GM21786 (cell line): ENCODE data around the gene TBC1D9.

Source experiments
- ATAC-seq: cut with Tn5 transposase; IDR thresholded peaks from one replicate; pipeline ENCODE4 v1.9.1; 2021; ENCODE audit not compliant: unreplicated experiment

Gene TBC1D9

DNA sequence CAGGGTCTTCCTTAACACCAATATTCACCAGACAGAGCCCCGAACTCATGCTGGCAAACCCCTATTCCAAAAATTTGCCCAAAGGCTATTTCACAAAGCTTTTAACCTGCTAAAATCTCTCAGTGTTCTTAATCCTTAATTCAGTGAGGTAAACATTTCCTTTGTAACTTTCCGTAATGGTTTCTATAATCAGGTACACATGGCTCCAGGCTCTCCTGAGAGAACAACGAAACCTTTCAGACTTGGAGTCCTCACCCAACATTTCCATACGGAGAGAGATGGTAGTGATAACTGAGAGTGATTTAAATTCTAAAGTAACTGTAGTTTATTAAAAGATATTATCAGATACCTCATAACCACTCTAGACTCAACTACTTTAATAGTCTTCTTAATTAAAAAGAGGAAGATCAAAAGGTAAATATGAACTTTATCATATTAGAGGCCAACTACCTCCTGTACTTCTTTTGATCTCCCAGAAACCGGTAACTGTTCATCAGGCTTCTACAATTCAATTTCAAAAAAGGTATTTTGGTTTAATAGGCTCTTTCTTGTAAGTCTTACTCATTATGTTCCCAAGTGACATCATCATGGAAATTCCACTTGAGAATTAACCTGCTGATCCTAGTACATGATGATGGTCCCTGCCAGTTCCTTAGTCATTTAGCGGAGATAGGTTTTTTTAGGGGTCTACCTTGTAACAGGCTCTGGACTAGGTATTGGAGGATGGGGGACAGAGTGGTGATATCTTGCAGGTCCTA, 96.1 kb downstream of the TBC1D9 start:
- ATAC-seq: no peak

- no peak for ATAC-seq
These were observed 101.7 kb downstream of the TBC1D9 start for GRCh38 chr4:140654495-140654814.

GRCh38 chr4:140653718-140654494, 102.3 kb downstream of the TBC1D9 start:
- ATAC-seq: no peak

GRCh38 chr4:140652601-140653000, 103.6 kb downstream of the TBC1D9 start:
- no peak for ATAC-seq

GRCh38 chr4:140648716-140649308, 107.4 kb downstream of the TBC1D9 start:
- no peak for ATAC-seq

- no peak for ATAC-seq
These were observed 110.4 kb downstream of the TBC1D9 start for GRCh38 chr4:140645614-140646412.

GRCh38 chr4:140645196-140645595, 111.0 kb downstream of the TBC1D9 start:
- ATAC-seq: no peak

DNA sequence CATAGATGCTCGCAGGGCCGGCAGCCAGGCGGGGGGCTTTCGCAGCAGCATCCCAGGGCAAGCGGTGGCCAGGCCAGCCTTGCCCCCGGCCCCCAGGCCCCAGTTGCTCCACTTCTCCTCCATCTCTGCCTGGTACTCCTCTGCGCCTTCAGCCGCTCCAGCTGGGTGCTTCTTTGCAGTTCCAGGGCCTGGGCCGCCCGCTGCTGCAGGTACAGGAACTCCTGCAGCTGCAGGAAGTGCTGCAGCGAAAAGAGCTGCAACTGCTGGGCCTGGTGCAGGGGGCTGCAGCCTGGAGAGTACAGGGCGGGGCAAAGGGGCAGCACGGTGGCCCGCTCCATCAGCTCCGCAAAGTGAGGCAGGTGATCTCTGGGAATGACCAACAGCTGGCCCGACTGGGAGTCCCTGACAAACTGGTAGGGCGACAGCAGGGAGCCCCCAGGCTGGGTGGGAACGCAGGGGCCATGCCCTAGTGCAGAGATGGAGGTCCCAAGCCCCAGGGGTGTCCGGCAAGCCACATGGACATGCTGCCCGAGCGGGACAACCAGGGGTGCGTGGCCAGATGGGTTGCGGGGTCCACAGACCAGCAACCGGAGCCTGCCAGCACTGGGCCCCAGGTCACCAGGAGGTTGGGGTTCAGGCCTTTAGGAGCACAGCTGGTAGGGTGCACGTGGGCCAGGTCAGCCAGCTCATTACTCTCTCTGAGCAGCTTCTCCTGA, 111.6 kb downstream of the TBC1D9 start:
- ATAC-seq: no peak

- ATAC-seq: no peak
These were observed 112.6 kb downstream of the TBC1D9 start for GRCh38 chr4:140643571-140644055.

- no peak for ATAC-seq
These were observed 113.3 kb downstream of the TBC1D9 start for GRCh38 chr4:140642674-140643437.

DNA sequence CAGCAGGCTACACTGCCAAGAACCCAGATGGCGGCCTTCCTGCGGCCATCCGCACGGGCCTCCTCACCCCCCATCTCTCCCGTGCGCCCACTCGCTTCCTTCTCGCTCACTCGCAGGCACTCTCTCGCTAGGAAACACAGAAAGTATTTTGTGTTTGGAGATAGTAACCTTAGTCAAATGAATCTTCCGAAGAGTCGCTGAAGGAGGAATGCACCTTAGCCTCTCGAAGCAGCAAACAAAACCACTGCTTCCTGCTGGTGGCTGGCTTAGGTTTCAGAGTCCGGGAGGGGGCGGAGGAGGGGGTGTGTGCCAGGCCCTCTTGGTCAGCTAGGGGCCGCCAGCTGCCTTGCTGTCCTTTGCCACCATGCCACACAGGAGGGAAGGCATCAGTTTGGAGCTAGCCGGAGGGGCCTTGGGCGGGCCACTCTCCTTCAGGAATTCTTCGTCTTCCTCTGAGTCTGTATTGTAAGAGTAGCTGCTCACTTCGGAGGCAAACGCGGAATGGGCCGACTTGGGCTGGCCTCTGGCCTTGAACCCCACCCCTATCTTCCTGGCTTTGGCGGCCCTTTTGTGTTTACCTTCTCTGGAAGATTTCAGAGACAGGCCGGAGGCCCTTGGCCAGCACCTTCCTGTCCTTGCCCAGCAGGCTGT, 114.3 kb downstream of the TBC1D9 start:
- ATAC-seq: no peak

DNA sequence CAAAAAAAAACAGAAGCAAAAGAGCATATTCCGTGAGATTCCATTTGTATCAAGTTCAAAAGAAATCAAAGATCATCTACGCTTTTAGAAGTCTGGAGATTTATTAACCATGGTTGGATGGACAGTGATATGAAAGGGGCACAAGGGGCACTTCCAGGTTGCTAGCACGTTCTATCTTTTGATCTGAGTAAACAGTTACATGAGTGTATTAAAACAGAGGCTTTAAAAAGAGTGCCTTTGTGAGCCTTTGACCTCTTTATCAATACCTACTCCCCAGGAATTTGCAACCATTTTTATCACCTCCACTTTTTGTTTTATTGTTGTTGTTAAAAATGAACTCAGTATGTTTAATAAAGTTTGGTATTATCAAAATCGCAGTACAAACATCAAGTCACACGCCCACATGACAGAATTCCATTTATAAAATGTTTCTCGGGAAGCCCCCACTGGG, 115.1 kb downstream of the TBC1D9 start:
- ATAC-seq: no peak

GRCh38 chr4:140640150-140640748, 115.9 kb downstream of the TBC1D9 start:
- ATAC-seq: no peak

DNA sequence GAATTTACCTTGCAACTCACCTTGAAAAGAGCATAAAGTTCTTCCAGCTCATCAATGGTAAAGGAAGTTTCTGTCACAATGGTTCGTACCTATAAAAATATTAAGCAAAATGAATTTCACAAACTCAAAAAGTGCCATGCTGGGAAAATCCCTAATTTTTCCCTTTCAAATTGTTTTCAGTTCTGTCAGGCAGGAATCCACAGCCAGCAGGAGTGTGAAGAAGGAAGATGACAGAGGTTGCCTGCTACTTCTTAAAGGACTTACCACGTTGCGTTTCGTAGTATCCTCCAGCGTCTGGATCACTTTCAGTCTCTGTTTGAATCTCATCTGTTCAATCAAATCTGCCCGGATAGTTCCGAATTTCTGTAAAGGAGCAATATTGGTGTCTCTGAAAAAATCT, 117.1 kb downstream of the TBC1D9 start:
- no peak for ATAC-seq

DNA sequence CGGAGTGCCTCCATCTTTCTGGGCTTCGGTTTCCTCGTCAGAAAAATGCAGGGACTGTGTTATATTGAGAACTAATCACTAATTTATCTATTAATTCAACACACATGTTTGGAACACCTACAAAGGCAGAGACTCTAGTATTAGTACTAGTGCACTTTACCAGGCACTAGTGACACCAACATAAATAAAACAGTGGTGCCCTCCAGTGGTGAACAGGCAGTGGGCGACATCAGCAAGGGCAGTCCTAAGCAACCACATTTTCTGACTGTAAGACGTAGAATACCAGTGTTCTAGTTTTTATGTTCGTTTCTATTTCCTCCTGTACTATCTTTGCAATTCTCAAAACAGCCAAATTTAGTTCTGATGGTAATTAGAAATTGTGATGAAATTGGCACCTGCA, 118.3 kb downstream of the TBC1D9 start:
- ATAC-seq: no peak

DNA sequence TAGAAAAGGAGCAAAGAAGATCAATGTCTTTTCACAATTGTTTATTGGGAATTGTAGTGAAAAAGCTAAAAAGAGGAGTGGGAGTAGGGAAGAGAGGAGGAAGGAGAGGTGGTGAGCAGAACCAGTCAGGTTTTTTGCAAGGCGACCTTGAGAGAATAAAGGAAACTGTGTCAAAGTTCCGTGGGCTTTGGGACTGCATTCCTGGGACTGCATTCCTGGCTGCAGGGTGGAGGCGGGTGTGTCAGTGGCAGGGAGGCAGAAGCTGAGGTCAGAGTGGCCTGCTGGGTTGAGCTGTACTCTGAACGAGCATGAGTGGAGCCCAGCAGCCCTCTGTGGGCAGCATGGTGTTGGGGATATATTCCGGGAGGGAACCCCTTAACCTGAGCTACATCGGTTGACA, 120.6 kb downstream of the TBC1D9 start:
- no peak for ATAC-seq

DNA sequence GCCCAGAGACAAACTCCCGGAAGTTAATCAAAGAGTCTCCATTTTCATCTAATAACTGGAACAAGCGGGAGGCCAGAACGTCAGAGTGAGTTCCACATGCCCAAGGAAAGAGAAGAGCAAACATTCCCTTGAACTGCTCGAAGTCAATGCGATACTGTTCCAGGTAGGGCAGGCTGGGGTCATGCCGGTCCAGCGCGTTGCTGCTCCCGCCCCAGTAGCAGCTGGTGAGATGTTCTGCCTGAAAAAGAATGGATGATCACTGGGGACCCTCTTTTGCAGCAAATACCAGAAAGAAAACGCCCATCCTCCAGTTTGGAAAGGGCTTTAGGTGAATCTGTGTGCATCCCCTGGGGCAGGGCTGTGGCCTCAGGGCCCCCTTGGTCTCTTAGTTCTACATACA, 122.2 kb downstream of the TBC1D9 start:
- ATAC-seq: no peak

- no peak for ATAC-seq
These were observed 123.1 kb downstream of the TBC1D9 start for GRCh38 chr4:140633124-140633523.

GRCh38 chr4:140630246-140630645, 125.9 kb downstream of the TBC1D9 start:
- ATAC-seq: no peak
